HG02610 (cell line): ENCODE results near the gene PKDREJ.
A peak's percentile ranks its signal among the peaks of the same experiment; 100 is the strongest.

ENCODE experiments used
- ATAC-seq: cut with Tn5 transposase; IDR thresholded peaks from one replicate; pipeline ENCODE4 v1.9.1; 2021; ENCODE audit warnings: mild to moderate bottlenecking, moderate library complexity; ENCODE audit not compliant: unreplicated experiment

PKDREJ gene

DNA sequence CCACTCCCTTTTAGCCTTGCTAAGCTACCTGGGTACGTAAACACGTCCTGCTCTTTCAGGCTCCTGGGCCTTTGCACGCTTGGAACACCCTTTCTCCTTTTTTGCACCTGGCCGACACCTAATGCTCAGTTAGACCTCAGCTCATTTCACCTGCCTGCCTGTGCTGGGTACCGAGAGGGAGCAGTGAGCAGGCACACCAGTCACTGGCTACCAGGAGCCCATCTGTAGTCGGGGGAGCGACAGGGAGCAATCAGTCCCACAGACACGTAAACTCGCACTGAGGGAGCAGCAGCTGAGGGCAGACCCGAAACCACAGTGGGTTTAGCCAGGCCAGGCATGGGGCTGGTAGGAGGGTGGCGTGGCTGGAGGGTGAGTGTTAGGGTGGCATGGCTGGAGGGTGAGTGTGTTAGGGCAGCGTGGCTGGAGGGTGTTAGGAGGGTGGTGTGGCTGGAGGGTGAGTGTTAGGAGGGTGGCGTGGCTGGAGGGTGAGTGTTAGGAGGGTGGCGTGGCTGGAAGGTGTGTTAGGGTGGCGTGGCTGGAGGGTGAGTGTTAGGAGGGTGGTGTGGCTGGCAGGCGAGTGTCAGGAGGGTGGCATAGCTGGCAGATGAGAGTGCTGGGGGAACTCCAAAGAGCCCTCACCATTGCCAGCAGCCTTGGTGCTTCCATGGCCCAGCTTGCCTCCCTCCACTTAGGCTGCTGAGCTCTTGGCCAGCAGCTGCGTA is 27.1 kb upstream of the PKDREJ start:
- ATAC-seq: no peak

DNA sequence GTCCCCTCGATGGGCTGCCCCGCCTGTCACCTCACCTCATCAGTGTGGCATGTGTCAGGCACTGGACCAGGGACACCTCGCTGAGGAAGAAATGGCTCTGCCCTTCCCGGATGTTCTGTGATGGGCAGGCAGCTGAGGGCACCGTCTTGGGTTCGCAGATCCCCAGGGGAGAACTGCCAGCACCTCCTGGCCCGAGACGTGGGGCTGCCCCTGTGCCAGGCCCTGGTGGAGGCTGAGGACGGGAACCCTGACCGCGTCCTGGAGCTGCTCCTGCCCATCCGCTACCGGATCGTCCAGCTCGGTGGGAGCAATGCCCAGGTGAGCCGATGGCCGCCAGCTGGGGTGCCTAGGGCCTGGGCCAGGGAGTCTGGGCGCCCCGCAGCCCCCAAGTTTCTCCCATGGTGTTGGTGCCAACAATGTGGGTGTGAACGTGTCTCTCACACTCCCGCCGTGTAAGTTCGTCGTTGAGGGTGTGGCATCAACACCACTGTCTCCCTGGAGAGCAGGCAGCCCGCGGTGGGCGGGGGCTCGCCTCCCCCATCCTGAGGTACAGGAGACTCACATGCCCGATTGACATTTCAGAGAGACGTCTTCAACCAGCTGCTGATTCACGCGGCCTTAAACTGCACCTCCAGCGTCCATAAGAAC is 26.2 kb upstream of the PKDREJ start:
- ATAC-seq: no peak

DNA sequence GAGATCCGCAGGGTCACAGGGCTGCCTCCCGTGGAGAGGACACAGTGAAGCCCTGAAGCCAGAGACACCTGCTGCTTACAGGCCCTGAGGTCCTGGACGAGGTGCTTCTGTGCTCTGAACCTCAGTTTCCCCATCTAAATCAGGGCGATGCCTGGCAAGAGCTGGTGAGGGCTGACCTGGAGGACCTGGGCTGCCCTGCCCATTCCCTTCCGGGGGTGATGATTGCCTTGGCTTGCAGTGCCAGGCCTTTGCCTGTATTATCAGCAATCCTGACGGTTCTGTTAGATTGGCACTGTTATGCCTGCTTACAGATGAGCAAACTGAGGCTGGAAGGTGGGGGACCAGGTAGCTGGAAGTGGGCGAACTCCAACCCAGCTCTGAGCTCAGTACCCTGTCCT is 25.7 kb upstream of the PKDREJ start:
- ATAC-seq: no peak

DNA sequence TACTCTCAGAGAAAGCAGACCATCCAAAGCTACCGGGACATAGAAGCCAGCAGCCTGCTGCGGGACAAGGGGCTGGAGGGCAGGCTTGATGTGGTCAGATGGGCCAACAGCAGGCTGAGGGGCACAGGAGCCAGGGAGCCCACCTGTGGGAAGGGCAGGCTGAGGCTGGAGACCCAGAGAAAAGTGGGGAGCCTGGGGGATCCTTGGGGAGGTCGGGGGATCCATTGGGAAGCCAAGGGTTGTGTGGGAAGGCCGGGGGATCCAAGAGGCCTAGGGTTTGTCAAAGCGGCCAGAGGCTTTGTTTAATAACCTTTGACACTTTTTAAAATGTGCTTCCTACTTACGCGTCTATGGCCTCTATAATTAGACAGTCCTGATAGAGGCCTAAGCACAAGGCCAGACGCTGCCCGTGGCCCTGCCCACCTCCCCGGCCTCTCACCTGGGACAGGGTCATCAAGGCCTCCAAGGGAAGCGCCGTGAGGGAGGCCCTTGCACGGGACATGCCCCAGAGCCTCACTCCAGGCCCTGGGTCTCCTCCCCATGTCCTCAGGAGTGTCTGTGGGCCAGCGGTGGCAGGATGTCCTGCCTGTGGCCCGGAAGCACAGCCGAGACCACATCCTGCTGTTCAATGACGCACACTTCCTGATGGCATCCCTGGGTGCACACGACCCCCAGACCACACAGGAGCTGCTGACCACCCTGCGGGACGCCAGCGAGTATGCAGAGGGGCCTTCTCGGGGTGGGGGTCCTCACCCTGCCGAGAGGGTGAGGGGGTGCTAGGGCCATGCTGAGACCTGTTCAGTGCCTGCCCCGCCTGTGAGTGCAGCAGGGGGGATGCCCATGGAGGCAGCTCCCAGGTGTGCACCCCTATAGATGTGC is 25.0 kb upstream of the PKDREJ start:
- ATAC-seq: peak; percentile 74

DNA sequence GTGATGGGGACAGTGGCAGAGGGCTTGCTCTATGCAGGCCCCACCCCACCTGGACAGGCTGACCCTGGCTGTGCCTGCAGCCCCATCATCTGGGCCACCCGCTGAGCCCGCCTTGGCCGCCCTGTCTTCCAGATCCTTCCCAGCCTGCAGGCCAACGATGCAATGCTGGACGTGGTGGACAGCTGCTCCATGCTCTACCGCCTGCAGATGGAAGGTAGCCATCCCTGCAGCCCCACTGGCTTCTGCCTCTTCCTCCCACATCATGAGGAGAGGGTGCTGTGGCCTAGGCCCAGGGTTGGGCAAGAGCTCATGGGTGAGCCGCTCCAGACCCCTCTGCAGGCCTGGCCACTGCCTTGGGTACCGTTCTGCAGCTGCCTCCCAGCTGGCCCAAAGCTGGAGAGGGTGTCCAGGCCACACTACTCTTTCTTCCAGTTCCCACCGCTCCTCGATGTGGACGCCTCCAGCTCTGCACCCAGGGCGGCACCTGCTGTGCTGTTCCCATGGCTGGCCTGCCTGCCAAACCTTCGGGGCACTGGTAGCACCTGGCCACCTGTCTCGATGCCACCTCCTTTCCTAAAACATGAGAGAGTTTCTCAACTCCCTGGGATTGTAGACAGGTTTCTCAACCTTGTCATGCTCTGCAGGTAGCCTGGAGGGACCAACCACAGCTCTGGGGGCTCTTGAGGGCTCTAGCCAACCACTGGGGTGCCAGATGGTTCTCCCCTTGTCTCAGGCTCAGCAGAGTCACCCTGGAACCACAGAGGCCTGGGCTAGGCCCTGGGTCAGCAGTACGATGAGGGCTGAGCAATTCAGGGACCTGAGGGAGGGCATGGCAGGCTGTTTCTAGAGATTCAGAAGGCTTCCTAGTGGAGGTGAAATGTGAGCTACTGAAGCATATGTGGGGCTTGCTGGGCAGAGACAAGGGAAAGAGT is 24.1 kb upstream of the PKDREJ start:
- no peak for ATAC-seq

DNA sequence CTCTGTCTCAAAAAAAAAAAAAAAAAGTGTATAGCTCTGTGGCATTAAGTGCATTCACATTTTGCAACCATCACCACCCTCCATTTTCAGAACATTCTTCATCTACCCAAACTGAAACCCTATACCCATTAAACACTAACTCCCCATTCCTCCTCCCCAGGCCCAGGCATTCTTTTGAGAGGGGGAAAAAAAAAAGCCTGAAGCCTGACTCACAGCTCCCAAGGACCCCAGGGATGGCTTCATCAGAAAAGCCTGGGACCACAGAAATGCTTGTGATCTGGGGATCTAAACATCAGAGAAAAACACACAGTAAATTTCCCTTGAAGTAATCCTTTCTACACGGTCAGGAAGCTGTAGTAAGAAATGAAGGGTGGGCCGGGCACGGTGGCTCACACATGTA is 22.9 kb upstream of the PKDREJ start:
- no peak for ATAC-seq

DNA sequence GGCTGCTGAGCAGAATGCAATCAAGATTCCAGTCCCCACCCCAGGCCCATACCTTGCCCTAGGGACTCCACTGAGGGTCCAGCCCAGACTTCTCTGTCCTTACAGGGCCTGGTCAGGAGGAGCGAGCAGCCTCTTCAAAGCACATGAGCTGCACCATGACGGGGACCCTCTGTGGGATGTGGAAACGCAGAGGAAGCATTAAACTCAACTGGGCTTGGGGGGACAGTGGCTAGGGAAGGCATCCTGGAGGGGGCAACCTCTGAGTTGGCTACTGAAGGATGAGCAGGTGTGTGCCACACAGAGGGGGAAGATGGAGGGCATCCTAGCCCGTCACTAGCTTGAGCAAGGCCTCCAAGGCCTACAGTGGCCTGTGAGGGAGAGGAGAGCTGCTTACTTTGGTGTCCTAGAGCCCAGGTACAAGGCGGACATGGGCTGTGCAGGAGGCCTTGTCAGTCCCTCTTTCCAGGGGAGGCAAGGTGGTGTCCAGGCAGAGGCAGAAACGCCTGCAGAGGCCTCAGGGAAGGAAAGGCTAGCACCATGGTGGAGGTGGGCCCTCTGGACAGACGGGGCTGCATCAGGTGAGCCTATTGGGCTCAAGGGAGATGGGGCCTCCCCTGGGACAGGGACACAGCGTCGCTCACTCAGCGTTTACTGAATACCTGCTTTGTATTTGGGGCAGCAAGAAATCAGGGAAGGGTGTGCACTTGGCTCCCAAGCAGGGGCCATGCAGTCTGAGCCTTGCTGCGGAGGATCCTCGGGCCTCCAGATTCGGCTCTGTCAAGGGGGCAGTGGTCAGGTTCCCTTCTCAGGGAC is 18.9 kb upstream of the PKDREJ start:
- no peak for ATAC-seq

DNA sequence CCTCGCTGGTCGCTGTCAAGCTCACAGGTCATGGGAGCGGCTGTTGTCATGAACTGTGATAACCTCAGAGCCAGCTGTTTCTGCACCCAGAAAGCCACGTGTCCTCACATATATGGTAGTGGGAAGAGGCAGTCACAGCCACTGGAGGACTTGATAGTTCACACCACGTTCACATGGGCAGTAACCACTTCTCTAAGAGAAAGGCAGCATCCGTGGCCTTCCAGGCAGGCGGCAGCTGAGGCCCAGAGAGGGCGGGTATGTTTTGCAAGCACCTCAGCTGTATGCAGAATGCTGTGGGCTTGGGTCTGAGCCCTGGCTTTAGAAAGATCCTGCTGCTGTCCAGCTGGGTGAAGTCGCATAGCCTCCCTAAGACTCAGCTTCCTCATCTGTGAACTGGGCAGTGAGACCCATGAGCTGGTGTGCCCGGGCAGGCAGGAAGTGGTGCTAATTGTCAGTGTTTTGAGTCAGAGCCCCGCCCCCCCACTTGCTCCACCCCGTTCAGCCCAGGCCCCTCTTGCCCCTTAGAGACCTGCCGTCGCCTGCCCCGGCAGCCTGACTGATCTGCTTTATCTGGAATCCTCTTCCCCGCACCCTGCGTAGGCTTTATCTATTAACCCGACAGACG is 18.0 kb upstream of the PKDREJ start:
- no peak for ATAC-seq

DNA sequence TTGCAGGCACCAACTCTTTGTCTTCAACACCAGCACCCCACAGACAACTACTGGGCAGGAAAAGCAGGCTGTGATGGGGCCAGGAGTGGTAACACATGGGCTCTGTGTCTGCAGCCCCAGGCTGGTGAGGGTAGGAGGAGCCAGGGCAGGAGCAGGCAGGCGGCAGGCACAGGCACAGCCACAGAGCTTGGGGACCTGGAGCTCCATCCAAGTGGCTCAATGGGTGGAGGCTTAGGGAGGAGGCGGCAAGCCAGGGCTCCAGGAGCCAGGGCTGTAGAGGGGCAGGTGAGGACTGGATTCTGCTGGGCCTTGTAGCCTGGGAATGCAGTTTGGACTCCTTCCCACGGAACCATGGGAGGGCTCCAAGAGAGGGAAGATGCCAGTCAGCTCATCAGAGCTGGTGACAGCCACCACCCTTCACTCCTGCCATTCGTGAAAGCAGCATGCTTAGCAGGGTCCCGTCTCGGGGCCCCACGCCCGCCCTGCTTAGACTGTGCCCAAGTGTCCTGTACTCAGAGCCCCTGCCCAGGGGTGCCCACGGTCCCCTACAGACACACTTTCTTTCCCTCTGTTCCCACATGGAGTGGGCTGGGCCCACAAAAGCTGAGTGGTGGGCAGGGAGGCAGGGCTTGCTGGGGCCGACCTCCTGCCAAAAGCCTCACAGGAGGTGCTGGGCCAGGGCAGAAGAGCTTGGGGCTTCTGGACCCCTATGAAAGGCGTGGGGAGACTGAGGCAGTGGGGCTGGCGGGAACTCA is 17.1 kb upstream of the PKDREJ start:
- ATAC-seq: no peak

DNA sequence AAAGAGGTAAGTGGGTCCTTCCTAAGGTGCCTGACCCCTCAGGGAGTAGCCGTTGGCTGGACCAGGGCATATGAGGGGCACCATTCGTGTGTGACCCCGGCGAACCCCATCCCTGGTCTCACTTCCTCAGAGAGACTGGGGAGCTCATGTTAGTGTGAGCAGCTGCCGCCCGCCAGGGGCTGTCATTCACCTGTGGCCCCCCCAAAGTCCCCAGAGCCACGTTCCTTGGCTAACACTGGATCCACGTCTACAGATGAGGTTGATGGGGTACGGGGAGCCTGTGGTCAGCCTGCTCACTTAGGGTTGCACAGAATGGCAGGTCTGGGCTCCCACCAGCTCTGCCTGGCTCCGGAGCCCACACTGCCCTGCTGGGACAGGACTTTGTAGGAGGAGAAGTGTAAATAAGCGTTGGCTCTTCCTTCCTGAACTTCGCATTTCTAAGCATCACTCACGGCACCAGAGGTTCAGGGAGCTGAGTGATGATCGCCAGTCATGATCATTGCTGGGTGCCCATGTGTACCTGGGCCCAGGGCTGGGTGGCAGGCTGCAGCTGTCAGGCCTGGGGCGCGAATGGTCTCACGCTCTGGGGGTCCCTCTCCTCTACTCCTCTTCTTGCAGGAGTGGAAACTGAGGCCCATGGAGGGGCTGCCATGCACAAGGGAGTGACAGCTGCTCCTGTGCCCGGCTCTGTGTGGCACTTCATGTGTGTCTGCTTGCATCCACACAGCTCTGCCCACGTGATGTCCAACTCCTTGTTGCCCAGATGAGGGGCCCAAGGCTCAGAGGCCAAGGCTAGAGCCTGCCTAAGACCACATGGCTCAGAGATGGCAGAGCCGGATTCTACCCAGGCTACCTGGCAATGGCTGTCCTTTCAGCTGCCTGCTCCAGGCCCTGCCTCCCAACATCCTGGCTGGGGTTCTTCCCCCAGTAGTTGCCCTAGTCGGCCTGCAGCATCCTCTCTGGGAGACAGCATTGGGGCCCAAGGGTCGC is 15.8 kb upstream of the PKDREJ start:
- ATAC-seq: no peak

DNA sequence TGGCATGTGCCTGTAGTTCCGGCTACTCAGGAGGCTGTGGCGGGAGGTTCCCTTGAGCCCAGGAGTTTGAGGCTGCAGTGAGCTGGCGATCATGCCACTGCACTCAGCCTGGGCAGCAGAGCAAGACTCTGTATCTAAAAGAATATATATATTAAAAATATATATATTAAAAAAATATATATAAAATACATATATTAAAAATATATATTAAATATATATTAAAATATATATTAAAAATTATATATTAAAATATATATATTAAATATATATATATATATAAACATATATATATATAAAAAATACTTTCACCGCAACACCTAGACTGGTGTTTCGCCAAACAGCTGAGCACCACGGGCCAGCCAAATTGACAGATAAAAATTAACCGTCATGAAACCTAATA is 13.4 kb upstream of the PKDREJ start:
- ATAC-seq: no peak

DNA sequence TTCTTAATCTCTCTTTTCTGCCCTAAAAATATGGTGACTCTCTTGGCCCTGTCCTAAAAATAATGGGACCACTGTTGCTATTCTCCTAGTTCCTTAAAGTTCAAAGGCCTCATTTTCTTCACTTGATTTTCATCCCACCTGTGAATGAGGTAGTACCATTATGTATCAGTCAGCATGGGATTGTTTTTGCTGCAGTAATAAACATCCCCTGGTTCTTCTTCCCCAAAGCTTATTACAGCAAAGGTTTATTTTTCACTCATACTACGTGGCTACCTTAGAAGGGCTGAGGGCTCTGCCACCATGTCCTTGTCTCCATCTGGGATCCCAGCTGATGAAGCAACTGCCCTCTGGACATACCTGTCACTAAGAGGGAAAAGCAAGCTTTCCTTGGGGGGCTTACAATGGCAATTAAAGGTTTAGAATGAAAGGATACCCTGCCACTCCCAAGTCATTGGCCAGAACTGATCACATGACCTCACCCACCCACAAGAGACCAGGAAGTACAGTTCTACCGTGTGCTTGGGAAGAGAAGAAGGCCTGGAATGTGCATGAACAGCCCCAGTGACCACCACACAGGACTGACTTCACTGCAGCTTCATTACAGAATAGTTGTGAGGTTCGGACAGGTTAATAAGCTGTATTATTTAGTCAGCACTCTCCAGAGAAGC is 12.4 kb upstream of the PKDREJ start:
- no peak for ATAC-seq

DNA sequence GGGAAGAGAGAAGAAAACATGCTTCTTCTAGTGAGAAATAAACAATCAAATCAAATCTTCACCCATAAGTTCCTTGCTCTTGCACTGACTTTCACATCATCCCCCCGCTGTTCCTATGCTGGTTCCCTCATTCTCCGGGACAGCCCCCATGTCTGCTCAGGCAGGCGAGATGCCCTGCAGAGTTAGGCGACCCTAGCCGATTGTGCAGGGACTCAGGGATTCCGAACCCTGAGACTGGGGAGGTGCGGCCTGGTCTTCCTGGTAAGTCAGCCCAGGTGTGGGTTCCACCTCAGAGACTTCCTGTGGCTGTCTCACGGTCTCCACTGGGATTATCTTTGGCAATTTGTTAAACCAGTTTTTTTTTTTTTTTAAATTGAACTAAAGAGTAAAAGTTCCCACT is 11.2 kb upstream of the PKDREJ start:
- no peak for ATAC-seq

DNA sequence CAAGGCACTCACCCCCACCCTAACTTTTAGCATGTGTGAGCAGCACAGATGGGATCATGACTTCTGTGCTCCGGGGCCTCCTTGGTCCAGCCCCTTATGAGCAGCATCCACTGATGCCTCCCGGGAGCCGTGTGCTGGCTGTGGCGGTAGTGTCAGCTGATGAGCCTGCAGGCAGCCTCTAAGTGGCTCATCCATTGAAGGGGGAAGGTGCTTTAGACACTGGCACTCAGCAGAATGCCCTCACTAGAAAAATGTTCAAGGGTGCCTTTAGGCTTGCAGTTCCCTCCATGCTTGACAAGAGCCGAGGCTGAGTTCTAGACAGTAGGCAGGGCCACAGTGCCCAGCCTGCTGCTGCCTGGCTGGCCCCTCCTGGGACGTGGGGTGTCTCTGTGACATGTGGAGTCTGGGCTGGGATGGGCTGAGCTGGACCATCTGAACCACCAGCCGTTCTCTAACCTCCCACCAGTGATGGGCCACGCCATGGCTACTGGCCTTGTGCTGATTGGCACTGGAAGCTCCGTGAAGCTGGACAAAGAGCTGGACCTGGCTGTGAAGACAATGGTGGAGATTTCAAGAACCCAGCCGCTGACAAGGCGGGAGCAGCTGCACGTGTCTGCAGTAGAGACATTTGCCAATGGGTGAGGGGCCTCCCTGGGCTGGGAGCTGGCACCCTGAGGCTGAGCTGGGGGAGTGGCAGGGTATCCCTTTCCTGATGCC is 10.4 kb upstream of the PKDREJ start:
- ATAC-seq: no peak

DNA sequence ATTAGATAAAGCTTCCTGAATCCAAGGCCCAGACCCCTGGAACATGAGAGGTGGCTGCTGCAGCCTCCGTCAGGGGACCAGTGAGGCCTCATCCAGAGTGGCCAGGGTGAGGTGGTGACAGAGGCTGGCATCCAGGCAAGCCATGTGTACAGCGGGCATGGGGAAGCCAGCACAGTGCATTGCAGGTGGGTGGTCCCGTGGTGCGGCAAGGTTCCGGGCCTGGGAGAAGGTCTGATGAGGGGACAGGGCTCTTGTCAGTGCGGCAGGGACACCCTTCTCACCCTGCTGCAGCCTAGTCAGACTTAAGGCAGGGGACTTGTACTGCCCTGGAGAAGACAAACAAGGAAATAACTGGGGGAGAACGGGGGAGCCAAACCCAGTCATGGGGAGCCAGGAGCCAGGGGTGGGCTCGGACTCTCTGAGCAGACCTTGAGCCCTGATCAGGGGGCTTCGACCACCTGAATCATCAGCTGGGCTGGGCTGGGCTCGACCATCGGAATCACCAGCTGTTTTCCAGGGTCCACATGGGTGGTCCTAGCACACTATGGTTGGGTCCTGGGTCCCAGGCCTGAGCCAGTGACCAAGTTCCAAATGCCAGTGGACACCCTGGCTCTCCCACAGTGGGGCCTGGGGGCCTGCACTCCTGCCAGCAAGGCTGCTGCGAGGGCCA is 9.8 kb upstream of the PKDREJ start:
- ATAC-seq: no peak

DNA sequence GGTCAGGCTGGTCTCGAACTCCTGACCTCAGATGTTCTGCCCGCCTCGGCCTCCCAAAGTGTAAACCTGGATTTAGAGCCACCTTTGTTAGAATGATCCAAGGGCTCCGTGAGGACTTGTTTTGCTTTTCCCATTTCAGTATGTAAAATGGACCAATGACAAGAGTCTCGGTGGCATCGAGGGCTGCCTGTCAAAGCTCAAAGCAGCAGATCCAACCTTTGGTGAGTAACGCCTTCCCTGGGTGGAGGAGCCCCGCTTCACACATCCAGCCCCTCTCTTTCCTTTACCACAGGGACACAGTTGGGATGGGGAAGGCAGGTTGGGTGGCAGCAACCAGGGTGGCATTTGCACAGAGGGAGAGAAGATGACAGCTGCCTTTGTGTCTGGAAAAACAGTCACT is 9.1 kb upstream of the PKDREJ start:
- no peak for ATAC-seq
